ENCODE measurements around the gene PTTG1. TPM values are rescaled to one million over a fixed set of nuclear protein-coding genes. Genes with fewer than 3 reads are reported as not detected.
A peak's percentile ranks its signal among the peaks of the same experiment; 100 is the strongest.

The PTTG1 gene
- total and polyA plus RNA-seq, 9 of the 15 experiments (the other 6 are each of a cell fraction or from before 2014, with no cell fraction given), result 193 to 1,088 (median 349) TPM

DNA sequence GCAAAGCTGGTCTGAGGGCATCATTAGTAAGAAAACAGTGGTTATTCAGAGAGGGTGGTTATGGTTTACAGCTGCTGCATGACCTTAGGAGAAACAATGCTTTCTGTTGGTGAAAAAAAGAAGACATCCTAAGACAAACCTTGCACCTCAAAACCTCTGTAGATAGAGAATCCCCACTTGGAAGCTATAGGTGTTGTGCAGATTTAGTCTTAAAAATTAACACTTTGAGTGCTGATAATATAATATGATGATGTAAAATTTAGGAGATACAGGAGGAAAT is 1.4 kb upstream of the PTTG1 start:
- FAIRE-seq (no peak), ATAC-seq (0 out of 3 replicates have a peak, but pooled peaks have one; percentile 1), DNase-seq (ENCODE audit: extremely low read depth in 1 of 4, low spot score in 3 of 4) (no peak)
- Histone ChIP-seq H4K20me1 (replicated peaks; ENCODE audit: control insufficient read depth, insufficient read depth, low read length) (no peaks in the 10 kb centered on the region), H3K27ac (ENCODE audit: extremely low read depth, low read depth, low read length) (peak overlapping the region; percentile 93; the same call in 1 of the 3 replicates), H3K4me1 (replicated peaks in 1 of 2; ENCODE audit: control insufficient read depth in 2 of 2, insufficient read depth in 2 of 2, low read length in 2 of 2) (peaks cover 4 to 20% of the 10 kb centered on the region in 2 experiments; a peak in 4 of 5 replicates), H2AFZ (ENCODE audit: low read depth, low read length) (peak overlapping the region; percentile 80), H3K79me2 (ENCODE audit: control insufficient read depth, insufficient read depth, low read length) (peaks cover 66% of the 10 kb centered on the region), H3K27me3 (ENCODE audit: control insufficient read depth in 2 of 2, insufficient read depth in 2 of 2, low read length in 2 of 2) (no peaks in the 10 kb centered on the region), H3K36me3 (ENCODE audit: control insufficient read depth, insufficient read depth, low read length) (peaks cover 36% of the 10 kb centered on the region), H3K4me2 (ENCODE audit: insufficient read depth, low read length) (peak overlapping the region; percentile 80), H3K9me3 (replicated peaks; ENCODE audit: control insufficient read depth, insufficient read depth, low read depth, low read length) (no peaks in the 10 kb centered on the region), H3K4me3 (no peak overlapping the region), H3K9me1 (ENCODE audit: control insufficient read depth, insufficient read depth, low read length) (no peaks in the 10 kb centered on the region), H3K9ac (ENCODE audit: insufficient read depth in 1 of 2, low read depth in 2 of 2, low read length in 2 of 2) (peak overlapping the region in 1 of 2 experiments; percentile 92; a peak in 2 of 4 replicates)
- BruUV-seq (replicated peaks), result no TSS peak
- ChIA-PET CTCF (ENCODE audit: low intra/inter-chr PET ratio) (no interaction called here), POLR2A (interaction anchor here (1.0 to 1.9 kb wide), 2 partner anchors 8 to 10 kb away, joined by 3 to 4 read pairs; no protein-coding TSS in a partner anchor)
- in situ Hi-C loops (cut with MboI), result no loop called here
- intact Hi-C loops (cut with micrococcal nuclease), result no loop called here
- TF ChIP-seq, protein P1, sequence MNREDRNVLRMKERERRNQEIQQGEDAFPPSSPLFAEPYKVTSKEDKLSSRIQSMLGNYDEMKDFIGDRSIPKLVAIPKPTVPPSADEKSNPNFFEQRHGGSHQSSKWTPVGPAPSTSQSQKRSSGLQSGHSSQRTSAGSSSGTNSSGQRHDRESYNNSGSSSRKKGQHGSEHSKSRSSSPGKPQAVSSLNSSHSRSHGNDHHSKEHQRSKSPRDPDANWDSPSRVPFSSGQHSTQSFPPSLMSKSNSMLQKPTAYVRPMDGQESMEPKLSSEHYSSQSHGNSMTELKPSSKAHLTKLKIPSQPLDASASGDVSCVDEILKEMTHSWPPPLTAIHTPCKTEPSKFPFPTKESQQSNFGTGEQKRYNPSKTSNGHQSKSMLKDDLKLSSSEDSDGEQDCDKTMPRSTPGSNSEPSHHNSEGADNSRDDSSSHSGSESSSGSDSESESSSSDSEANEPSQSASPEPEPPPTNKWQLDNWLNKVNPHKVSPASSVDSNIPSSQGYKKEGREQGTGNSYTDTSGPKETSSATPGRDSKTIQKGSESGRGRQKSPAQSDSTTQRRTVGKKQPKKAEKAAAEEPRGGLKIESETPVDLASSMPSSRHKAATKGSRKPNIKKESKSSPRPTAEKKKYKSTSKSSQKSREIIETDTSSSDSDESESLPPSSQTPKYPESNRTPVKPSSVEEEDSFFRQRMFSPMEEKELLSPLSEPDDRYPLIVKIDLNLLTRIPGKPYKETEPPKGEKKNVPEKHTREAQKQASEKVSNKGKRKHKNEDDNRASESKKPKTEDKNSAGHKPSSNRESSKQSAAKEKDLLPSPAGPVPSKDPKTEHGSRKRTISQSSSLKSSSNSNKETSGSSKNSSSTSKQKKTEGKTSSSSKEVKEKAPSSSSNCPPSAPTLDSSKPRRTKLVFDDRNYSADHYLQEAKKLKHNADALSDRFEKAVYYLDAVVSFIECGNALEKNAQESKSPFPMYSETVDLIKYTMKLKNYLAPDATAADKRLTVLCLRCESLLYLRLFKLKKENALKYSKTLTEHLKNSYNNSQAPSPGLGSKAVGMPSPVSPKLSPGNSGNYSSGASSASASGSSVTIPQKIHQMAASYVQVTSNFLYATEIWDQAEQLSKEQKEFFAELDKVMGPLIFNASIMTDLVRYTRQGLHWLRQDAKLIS (CRISPR knock-in tag; IDR thresholded peaks at IDR 0.05), result no peak
- TF ChIP-seq, protein P2, sequence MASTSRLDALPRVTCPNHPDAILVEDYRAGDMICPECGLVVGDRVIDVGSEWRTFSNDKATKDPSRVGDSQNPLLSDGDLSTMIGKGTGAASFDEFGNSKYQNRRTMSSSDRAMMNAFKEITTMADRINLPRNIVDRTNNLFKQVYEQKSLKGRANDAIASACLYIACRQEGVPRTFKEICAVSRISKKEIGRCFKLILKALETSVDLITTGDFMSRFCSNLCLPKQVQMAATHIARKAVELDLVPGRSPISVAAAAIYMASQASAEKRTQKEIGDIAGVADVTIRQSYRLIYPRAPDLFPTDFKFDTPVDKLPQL (IDR thresholded peaks at IDR 0.05; ENCODE audit: extremely low read depth, insufficient read length), result no peak

Data from K562 (cell line).